ENCODE results near the gene MRTFA.
"Not testable (repeated sequence)": the region's sequence is repeated elsewhere in the genome, so short reads cannot be mapped to it uniquely, and the experiment has no call there.

Gene MRTFA

GRCh38 chr22:40531951-40532900 is 104.3 kb downstream of the MRTFA start:
- no peak for DNase-seq (ENCODE audit: insufficient read length, low spot score)
- FAIRE-seq = no peak
- TF ChIP-seq CTCF (IDR thresholded peaks at IDR 0.05; ENCODE audit: insufficient read depth, missing control alignments) = no peak

GRCh38 chr22:40530391-40530790 is 106.1 kb downstream of the MRTFA start:
- DNase-seq (ENCODE audit: insufficient read length, low spot score); FAIRE-seq: not testable (repeated sequence)

- FAIRE-seq = no peak
- TF ChIP-seq CTCF (IDR thresholded peaks at IDR 0.05; ENCODE audit: insufficient read depth, missing control alignments) = no peak
- DNase-seq (ENCODE audit: insufficient read length, low spot score) = no peak
These were observed 106.7 kb downstream of the MRTFA start for GRCh38 chr22:40529821-40530220.

- no peak for FAIRE-seq
- DNase-seq (ENCODE audit: insufficient read length, low spot score) = no peak
- TF ChIP-seq CTCF (IDR thresholded peaks at IDR 0.05; ENCODE audit: insufficient read depth, missing control alignments) = no peak
These were observed 109.6 kb downstream of the MRTFA start for GRCh38 chr22:40526960-40527359.

- peak; percentile 63 for TF ChIP-seq CTCF (IDR thresholded peaks at IDR 0.05; ENCODE audit: insufficient read depth, missing control alignments)
- FAIRE-seq (no peak), DNase-seq (ENCODE audit: insufficient read length, low spot score) (no peak)
These were observed 111.2 kb downstream of the MRTFA start for GRCh38 chr22:40525250-40525884.

GRCh38 chr22:40524392-40525249 is 111.9 kb downstream of the MRTFA start:
- no peak for FAIRE-seq
- no peak for DNase-seq (ENCODE audit: insufficient read length, low spot score)
- TF ChIP-seq CTCF (IDR thresholded peaks at IDR 0.05; ENCODE audit: insufficient read depth, missing control alignments) = peak; percentile 17

GRCh38 chr22:40522141-40522540 is 114.4 kb downstream of the MRTFA start:
- no peak for TF ChIP-seq CTCF (IDR thresholded peaks at IDR 0.05; ENCODE audit: insufficient read depth, missing control alignments)
- DNase-seq (ENCODE audit: insufficient read length, low spot score) = no peak
- FAIRE-seq = no peak
